Mesendoderm (in vitro differentiated cells): ENCODE measurements around the gene ZBTB11.
A peak's percentile ranks its signal among the peaks of the same experiment; 100 is the strongest.
"Not testable (repeated sequence)": the region's sequence is repeated elsewhere in the genome, so short reads cannot be mapped to it uniquely, and the experiment has no call there.

ENCODE experiments used
- DNase-seq: peaks from one replicate; pipeline ENCODE4 v3.0.0; 2013
- H2AK5ac ChIP-seq: 2 replicates; pipeline ENCODE4 v1.6.1; 2013; ENCODE audit warnings: low read length, inconsistent platforms
- H2BK120ac ChIP-seq: 2 replicates; pipeline ENCODE4 v1.6.1; 2013; ENCODE audit warnings: low read depth, mild to moderate bottlenecking, low read length, moderate library complexity, mixed read lengths
- H2BK15ac ChIP-seq: replicated peaks from 2 replicates; pipeline ENCODE4 v1.6.1; 2013; ENCODE audit warnings: low read depth, mild to moderate bottlenecking, moderate library complexity
- H2BK5ac ChIP-seq: 2 replicates; pipeline ENCODE4 v1.6.1; 2013; ENCODE audit warnings: low read length, inconsistent platforms
- H3K18ac ChIP-seq: 2 replicates; pipeline ENCODE4 v1.6.1; 2013; ENCODE audit warnings: mild to moderate bottlenecking, low read length, mixed read lengths
- H3K23ac ChIP-seq: one replicate; pipeline ENCODE4 v1.6.1; 2013; ENCODE audit warnings: low read length
- H3K27ac ChIP-seq: 2 replicates; pipeline ENCODE4 v1.5.1; 2013; ENCODE audit warnings: low read depth, mild to moderate bottlenecking, inconsistent platforms, low read length, moderate library complexity
- H3K27me3 ChIP-seq: 2 replicates; pipeline ENCODE4 v1.6.1; 2013; ENCODE audit warnings: low read length, control low read depth, mild to moderate bottlenecking, inconsistent platforms; ENCODE audit not compliant: insufficient read depth, poor library complexity
- H3K36me3 ChIP-seq: 2 replicates; pipeline ENCODE4 v1.6.1; 2013; ENCODE audit warnings: low read length, inconsistent platforms; ENCODE audit not compliant: control insufficient read depth, insufficient read depth
- H3K4ac ChIP-seq: one replicate; pipeline ENCODE4 v1.6.1; 2013; ENCODE audit warnings: low read depth, mild to moderate bottlenecking, low read length, moderate library complexity
- H3K4me1 ChIP-seq: 2 replicates; pipeline ENCODE4 v1.6.1; 2013; ENCODE audit warnings: low read depth, low read length, inconsistent platforms; ENCODE audit not compliant: control insufficient read depth
- H3K4me2 ChIP-seq: 2 replicates; pipeline ENCODE4 v1.6.1; 2013; ENCODE audit warnings: low read length
- H3K4me3 ChIP-seq: 2 replicates; pipeline ENCODE4 v1.5.1; 2013; ENCODE audit warnings: mild to moderate bottlenecking, low read length
- H3K56ac ChIP-seq: one replicate; pipeline ENCODE4 v1.6.1; 2013; ENCODE audit warnings: low read length
- H3K79me1 ChIP-seq: 2 replicates; pipeline ENCODE4 v1.6.1; 2013; ENCODE audit warnings: low read length, inconsistent platforms
- H3K79me2 ChIP-seq: 2 replicates; pipeline ENCODE4 v1.6.1; 2013; ENCODE audit warnings: mild to moderate bottlenecking, low read length; ENCODE audit not compliant: control insufficient read depth, insufficient read depth
- H3K9ac ChIP-seq: 2 replicates; pipeline ENCODE4 v1.6.1; 2013; ENCODE audit warnings: low read length, inconsistent platforms
- H4K5ac ChIP-seq: one replicate; pipeline ENCODE4 v1.6.1; 2013; ENCODE audit warnings: low read length
- H4K8ac ChIP-seq: one replicate; pipeline ENCODE4 v1.6.1; 2013; ENCODE audit warnings: low read depth, mild to moderate bottlenecking, control low read depth, low read length, moderate library complexity
- WGBS: extraction: QIAGEN DNeasy Blood & Tissue Kit; methylation state at CpG from one replicate; pipeline ENCODE4 v1.1.7; 2013; ENCODE audit warnings: low lambda C conversion rate, missing lambda C conversion rate; ENCODE audit not compliant: insufficient coverage; ENCODE audit errors: extremely low coverage; 5-methylcytosine and 5-hydroxymethylcytosine counted together

The ZBTB11 gene

GRCh38 chr3:101704639-101705038, 27.7 kb upstream of the ZBTB11 start:
- not testable (repeated sequence) for H3K56ac ChIP-seq, H3K18ac ChIP-seq, H2BK15ac ChIP-seq, H3K27ac ChIP-seq, H3K4me2 ChIP-seq, H3K23ac ChIP-seq, H3K9ac ChIP-seq, H3K4me3 ChIP-seq, H4K5ac ChIP-seq, H4K8ac ChIP-seq, H2AK5ac ChIP-seq, H3K79me1 ChIP-seq, H3K4ac ChIP-seq, H2BK120ac ChIP-seq, DNase-seq, H3K79me2 ChIP-seq, H3K27me3 ChIP-seq, H2BK5ac ChIP-seq, H3K4me1 ChIP-seq, H3K36me3 ChIP-seq
- WGBS = no CpG with 5 or more reads among the region's 2 CpGs

GRCh38 chr3:101703169-101703568, 26.2 kb upstream of the ZBTB11 start:
- H3K56ac ChIP-seq = no peak overlapping the region
- no peak overlapping the region for H3K23ac ChIP-seq
- no CpG with 5 or more reads among the region's 2 CpGs for WGBS
- H3K4me2 ChIP-seq = no peak overlapping the region
- no peaks in the 10 kb centered on the region for H3K79me1 ChIP-seq
- no peak overlapping the region for H2BK15ac ChIP-seq
- H2BK120ac ChIP-seq = no peak overlapping the region
- H3K27me3 ChIP-seq = no peaks in the 10 kb centered on the region
- no peak for DNase-seq
- no peak overlapping the region for H4K8ac ChIP-seq
- H3K9ac ChIP-seq = no peak overlapping the region
- H3K4me3 ChIP-seq = no peak overlapping the region
- no peak overlapping the region for H2AK5ac ChIP-seq
- no peaks in the 10 kb centered on the region for H3K4me1 ChIP-seq
- H3K18ac ChIP-seq = no peak overlapping the region
- H3K79me2 ChIP-seq = no peaks in the 10 kb centered on the region
- H2BK5ac ChIP-seq = no peak overlapping the region
- no peak overlapping the region for H3K4ac ChIP-seq
- H3K36me3 ChIP-seq = no peaks in the 10 kb centered on the region
- no peak overlapping the region for H4K5ac ChIP-seq
- H3K27ac ChIP-seq = no peak overlapping the region

DNA sequence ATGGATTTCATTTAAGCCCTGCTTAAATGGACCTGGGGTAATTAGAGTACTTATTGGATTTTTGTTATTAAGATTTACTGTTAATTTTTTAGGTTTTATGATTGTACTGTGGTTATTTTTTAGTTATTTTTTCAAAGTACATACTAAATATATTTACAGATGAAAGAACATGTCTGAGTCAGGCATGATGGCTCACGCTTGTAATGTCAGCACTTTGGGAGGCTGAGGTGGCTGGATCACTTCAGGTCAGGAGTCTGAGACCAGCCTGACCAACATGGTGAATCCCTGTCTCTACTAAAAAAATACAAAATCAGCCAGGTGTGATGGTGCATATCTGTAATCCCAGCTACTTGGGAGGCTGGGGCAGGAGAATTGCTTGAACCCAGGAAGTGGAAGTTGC, 25.8 kb upstream of the ZBTB11 start:
- DNase-seq = no peak
- H3K4me1 ChIP-seq = no peaks in the 10 kb centered on the region
- H3K56ac ChIP-seq = no peak overlapping the region
- no peak overlapping the region for H3K4me2 ChIP-seq
- H2BK15ac ChIP-seq = no peak overlapping the region
- no peak overlapping the region for H3K23ac ChIP-seq
- no peaks in the 10 kb centered on the region for H3K36me3 ChIP-seq
- H2AK5ac ChIP-seq = no peak overlapping the region
- no peaks in the 10 kb centered on the region for H3K79me1 ChIP-seq
- H3K4ac ChIP-seq = no peak overlapping the region
- H4K8ac ChIP-seq = no peak overlapping the region
- H3K4me3 ChIP-seq = no peak overlapping the region
- no peaks in the 10 kb centered on the region for H3K27me3 ChIP-seq
- no peak overlapping the region for H2BK5ac ChIP-seq
- WGBS = no CpG with 5 or more reads among the region's 1 CpG
- no peak overlapping the region for H2BK120ac ChIP-seq
- H3K9ac ChIP-seq = no peak overlapping the region
- H3K79me2 ChIP-seq = no peaks in the 10 kb centered on the region
- H3K18ac ChIP-seq = no peak overlapping the region
- H3K27ac ChIP-seq = no peak overlapping the region
- no peak overlapping the region for H4K5ac ChIP-seq

GRCh38 chr3:101701696-101702634, 25.0 kb upstream of the ZBTB11 start:
- Histone ChIP-seq H3K4me1 (no peaks in the 10 kb centered on the region), H3K4ac (no peak overlapping the region), H2AK5ac (no peak overlapping the region), H3K56ac (no peak overlapping the region), H3K79me2 (no peaks in the 10 kb centered on the region), H4K8ac (no peak overlapping the region), H2BK15ac (no peak overlapping the region), H3K23ac (no peak overlapping the region), H3K36me3 (no peaks in the 10 kb centered on the region), H2BK5ac (no peak overlapping the region), H3K4me2 (no peak overlapping the region), H3K27ac (no peak overlapping the region), H4K5ac (no peak overlapping the region), H3K9ac (no peak overlapping the region), H3K4me3 (no peak overlapping the region), H3K27me3 (no peaks in the 10 kb centered on the region), H2BK120ac (no peak overlapping the region), H3K18ac (no peak overlapping the region), H3K79me1 (no peaks in the 10 kb centered on the region)
- no CpG with 5 or more reads among the region's 7 CpGs for WGBS
- DNase-seq = no peak

DNA sequence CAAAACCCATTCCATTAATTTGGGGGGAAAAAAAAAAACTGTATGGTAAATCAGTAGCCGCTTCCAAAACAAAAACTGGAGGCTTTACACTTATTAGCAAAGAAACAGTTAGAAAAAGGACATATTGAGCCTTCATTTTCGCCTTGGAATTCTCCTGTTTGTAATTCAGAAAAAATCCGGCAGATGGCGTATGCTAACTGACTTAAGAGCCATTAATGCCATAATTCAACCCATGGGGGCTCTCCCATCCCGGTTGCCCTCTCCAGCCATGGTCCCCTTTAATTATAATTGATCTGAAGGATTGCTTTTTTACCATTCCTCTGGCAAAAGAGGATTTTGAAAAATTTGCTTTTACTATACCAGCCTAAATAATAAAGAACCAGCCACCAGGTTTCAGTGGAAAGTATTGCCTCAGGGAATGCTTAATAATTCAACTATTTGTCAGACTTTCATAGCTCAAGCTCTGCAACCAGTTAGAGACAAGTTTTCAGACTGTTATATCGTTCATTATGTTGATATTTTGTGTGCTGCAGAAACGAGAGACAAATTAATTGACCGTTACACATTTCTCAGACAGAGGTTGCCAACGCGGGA, 18.9 kb upstream of the ZBTB11 start:
- WGBS = no CpG with 5 or more reads among the region's 10 CpGs
- Histone ChIP-seq H4K5ac (no peak overlapping the region), H2BK5ac (no peak overlapping the region), H3K4me1 (no peaks in the 10 kb centered on the region), H3K36me3 (no peaks in the 10 kb centered on the region), H3K4ac (no peak overlapping the region), H3K56ac (no peak overlapping the region), H3K27ac (no peak overlapping the region), H3K9ac (no peak overlapping the region), H3K4me3 (no peak overlapping the region), H3K79me1 (no peaks in the 10 kb centered on the region), H2AK5ac (no peak overlapping the region), H3K18ac (no peak overlapping the region), H3K79me2 (no peaks in the 10 kb centered on the region), H2BK15ac (no peak overlapping the region), H4K8ac (no peak overlapping the region), H3K23ac (no peak overlapping the region), H2BK120ac (no peak overlapping the region), H3K4me2 (no peak overlapping the region), H3K27me3 (no peaks in the 10 kb centered on the region)
- peak; percentile 74 for DNase-seq
